Measurements from ENCODE around the gene ARAP3. TPM values are rescaled to one million over a fixed set of nuclear protein-coding genes. Genes with fewer than 3 reads are reported as not detected.

The ARAP3 gene
- total RNA-seq, 2 donors from 2014 or later, result 7.1 to 19.6 TPM

DNA sequence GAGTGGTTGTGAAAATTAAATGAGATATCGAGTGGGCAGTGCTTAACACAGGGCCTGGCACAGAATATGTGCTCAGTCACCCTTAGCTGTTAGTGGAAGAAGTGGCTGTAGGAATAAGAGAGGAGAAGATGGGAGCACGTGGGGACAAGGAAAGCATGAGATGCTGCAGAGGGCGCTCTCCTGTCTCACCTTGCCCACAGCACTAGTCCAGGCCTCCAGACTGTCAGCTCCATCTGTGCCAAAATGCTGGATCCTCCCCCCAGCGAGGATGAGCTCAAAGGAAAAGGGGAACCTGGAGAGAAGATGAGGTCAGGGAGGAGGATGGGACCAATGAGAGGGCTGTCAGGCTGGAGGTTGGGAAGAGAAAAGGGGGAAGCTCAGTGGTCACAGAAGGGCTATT lies 12.5 kb downstream of the ARAP3 start:
- no peaks in the 10 kb centered on the region for H3K36me3 Mint-ChIP-seq (ENCODE audit: low read depth)
- no peaks in the 10 kb centered on the region for H3K9me3 Mint-ChIP-seq
- H3K27me3 Mint-ChIP-seq, result no peaks in the 10 kb centered on the region
- H3K4me1 Mint-ChIP-seq, result peaks cover 4% of the 10 kb centered on the region
- H3K27ac Mint-ChIP-seq, result peak overlapping the region; percentile 55
- H3K4me3 Mint-ChIP-seq, result no peak overlapping the region
- ATAC-seq (replicated peaks), result no peak

GRCh38 chr5:141668601-141669265 lies 13.3 kb downstream of the ARAP3 start:
- Mint-ChIP-seq H3K4me3 (no peak overlapping the region), H3K9me3 (no peaks in the 10 kb centered on the region), H3K36me3 (ENCODE audit: low read depth) (no peaks in the 10 kb centered on the region), H3K27me3 (no peaks in the 10 kb centered on the region), H3K27ac (no peak overlapping the region), H3K4me1 (peaks cover 4% of the 10 kb centered on the region)
- no peak for ATAC-seq (replicated peaks)

- Mint-ChIP-seq H3K4me3 (no peak overlapping the region), H3K36me3 (ENCODE audit: low read depth) (no peaks in the 10 kb centered on the region), H3K27ac (peak overlapping the region; percentile 41), H3K4me1 (peaks cover 4% of the 10 kb centered on the region), H3K9me3 (no peaks in the 10 kb centered on the region), H3K27me3 (no peaks in the 10 kb centered on the region)
- no peak for ATAC-seq (replicated peaks)
Observed at GRCh38 chr5:141665995-141666940, 15.8 kb downstream of the ARAP3 start.

DNA sequence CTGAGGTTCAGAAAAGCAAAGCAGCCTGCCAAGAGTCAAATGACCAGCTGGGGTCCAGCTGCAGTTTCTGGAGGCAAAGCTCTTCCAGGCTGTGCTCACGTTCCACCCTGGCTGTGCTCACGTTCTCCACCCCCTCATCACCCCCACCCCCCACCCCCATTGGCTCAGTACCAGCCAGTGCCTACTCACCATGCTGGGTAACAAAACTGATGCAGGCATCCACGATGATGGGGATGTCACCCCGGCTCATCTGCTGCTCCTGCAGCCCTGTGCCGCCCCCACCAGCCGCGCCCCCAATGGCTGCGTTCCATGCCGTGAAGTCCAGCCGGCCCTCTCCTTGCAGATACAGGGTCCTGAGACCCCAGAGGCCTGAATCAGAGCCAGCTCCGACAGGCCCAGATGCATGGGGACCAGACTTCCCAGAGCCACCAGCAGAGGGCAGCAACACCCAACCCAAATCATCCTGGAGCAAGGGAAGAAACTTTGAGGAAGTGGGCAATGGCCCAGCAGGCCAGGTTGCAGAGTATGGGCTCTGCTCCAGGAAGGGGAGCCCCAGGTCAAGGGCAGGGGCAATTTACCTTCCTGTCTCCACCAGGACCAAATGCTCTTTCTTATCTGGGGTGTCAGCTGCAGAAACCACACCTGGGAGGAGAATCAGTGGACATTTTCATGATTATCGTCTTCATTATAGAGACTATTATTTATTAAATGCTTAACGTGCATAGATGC lies 17.1 kb downstream of the ARAP3 start:
- H3K4me3 Mint-ChIP-seq, result no peak overlapping the region
- H3K27ac Mint-ChIP-seq, result no peak overlapping the region
- H3K4me1 Mint-ChIP-seq, result peaks cover 4% of the 10 kb centered on the region
- no peaks in the 10 kb centered on the region for H3K36me3 Mint-ChIP-seq (ENCODE audit: low read depth)
- H3K9me3 Mint-ChIP-seq, result no peaks in the 10 kb centered on the region
- peak; percentile 93 for ATAC-seq (replicated peaks)
- no peaks in the 10 kb centered on the region for H3K27me3 Mint-ChIP-seq

GRCh38 chr5:141663506-141663905 lies 18.5 kb downstream of the ARAP3 start:
- Mint-ChIP-seq H3K27me3 (no peaks in the 10 kb centered on the region), H3K36me3 (ENCODE audit: low read depth) (no peaks in the 10 kb centered on the region), H3K4me1 (peaks cover 4% of the 10 kb centered on the region), H3K9me3 (no peaks in the 10 kb centered on the region), H3K27ac (no peak overlapping the region), H3K4me3 (no peak overlapping the region)
- no peak for ATAC-seq (replicated peaks)

DNA sequence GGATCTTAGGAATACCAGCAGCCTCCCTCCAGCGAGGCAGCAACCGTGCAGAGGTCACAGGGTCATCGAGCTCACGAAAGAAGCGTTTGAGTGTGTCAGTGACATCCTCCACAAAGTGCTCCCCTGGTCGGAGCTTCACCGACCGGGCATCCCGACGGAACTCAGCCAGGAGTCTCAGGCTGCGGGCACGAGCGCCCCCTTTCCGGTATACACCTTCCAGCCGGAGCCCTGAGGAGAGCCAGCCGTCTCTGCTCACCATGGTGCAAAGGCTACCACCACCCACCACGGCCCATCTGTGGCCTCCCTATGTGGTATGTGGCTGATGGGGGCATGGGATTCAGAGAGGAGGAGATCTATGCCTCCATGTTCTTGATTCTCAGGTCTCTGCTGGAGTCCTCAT lies 20.0 kb downstream of the ARAP3 start:
- H3K36me3 Mint-ChIP-seq (ENCODE audit: low read depth), result peaks cover 5% of the 10 kb centered on the region
- peaks cover 18% of the 10 kb centered on the region for H3K4me1 Mint-ChIP-seq
- H3K9me3 Mint-ChIP-seq, result peaks cover 2% of the 10 kb centered on the region
- H3K27me3 Mint-ChIP-seq, result no peaks in the 10 kb centered on the region
- no peak overlapping the region for H3K4me3 Mint-ChIP-seq
- no peak overlapping the region for H3K27ac Mint-ChIP-seq
- no peak for ATAC-seq (replicated peaks)

- peak; percentile 93 for ATAC-seq (replicated peaks)
- H3K4me3 Mint-ChIP-seq, result no peak overlapping the region
- peaks cover 15% of the 10 kb centered on the region for H3K4me1 Mint-ChIP-seq
- peak overlapping the region; percentile 45 for H3K27ac Mint-ChIP-seq
- H3K27me3 Mint-ChIP-seq, result no peaks in the 10 kb centered on the region
- H3K36me3 Mint-ChIP-seq (ENCODE audit: low read depth), result peaks cover 5% of the 10 kb centered on the region
- peaks cover 3% of the 10 kb centered on the region for H3K9me3 Mint-ChIP-seq
Observed at GRCh38 chr5:141657937-141658545, 24.0 kb downstream of the ARAP3 start.

- Mint-ChIP-seq H3K27ac (peak overlapping the region; percentile 45), H3K9me3 (peaks cover 3% of the 10 kb centered on the region), H3K4me1 (peaks cover 18% of the 10 kb centered on the region), H3K4me3 (no peak overlapping the region), H3K36me3 (ENCODE audit: low read depth) (peaks cover 5% of the 10 kb centered on the region), H3K27me3 (no peaks in the 10 kb centered on the region)
- ATAC-seq (replicated peaks), result no peak
Observed at GRCh38 chr5:141657404-141657803, 24.6 kb downstream of the ARAP3 start.

- no peak for ATAC-seq (replicated peaks)
- no peak overlapping the region for H3K4me3 Mint-ChIP-seq
- H3K27me3 Mint-ChIP-seq, result no peaks in the 10 kb centered on the region
- H3K36me3 Mint-ChIP-seq (ENCODE audit: low read depth), result peaks cover 5% of the 10 kb centered on the region
- H3K4me1 Mint-ChIP-seq, result peaks cover 25% of the 10 kb centered on the region
- peaks cover 3% of the 10 kb centered on the region for H3K9me3 Mint-ChIP-seq
- H3K27ac Mint-ChIP-seq, result no peak overlapping the region
Observed at GRCh38 chr5:141656396-141656795, 25.6 kb downstream of the ARAP3 start.

- Mint-ChIP-seq H3K27ac (no peak overlapping the region), H3K4me3 (no peak overlapping the region), H3K36me3 (ENCODE audit: low read depth) (peaks cover 5% of the 10 kb centered on the region), H3K4me1 (peaks cover 28% of the 10 kb centered on the region), H3K27me3 (no peaks in the 10 kb centered on the region), H3K9me3 (peaks cover 3% of the 10 kb centered on the region)
- no peak for ATAC-seq (replicated peaks)
Observed at GRCh38 chr5:141655020-141655419, 27.0 kb downstream of the ARAP3 start.

- Mint-ChIP-seq H3K27ac (no peak overlapping the region), H3K36me3 (ENCODE audit: low read depth) (peaks cover 6% of the 10 kb centered on the region), H3K4me1 (peaks cover 33% of the 10 kb centered on the region)
Observed at GRCh38 chr5:141654298-141654697, 27.7 kb downstream of the ARAP3 start.

GRCh38 chr5:141651728-141652105 lies 30.3 kb downstream of the ARAP3 start:
- no peak for ATAC-seq (replicated peaks)
- Mint-ChIP-seq H3K9me3 (no peaks in the 10 kb centered on the region), H3K27ac (peak overlapping the region; percentile 92), H3K27me3 (no peaks in the 10 kb centered on the region), H3K36me3 (ENCODE audit: low read depth) (peaks cover 16% of the 10 kb centered on the region), H3K4me3 (peak overlapping the region; percentile 83), H3K4me1 (peaks cover 20% of the 10 kb centered on the region)

More at GRCh38 chr5:141654298-141654697, 27.7 kb downstream of the ARAP3 start:
- no peak overlapping the region for H3K4me3 Mint-ChIP-seq
- no peaks in the 10 kb centered on the region for H3K27me3 Mint-ChIP-seq
- ATAC-seq (replicated peaks), result no peak
- peaks cover 3% of the 10 kb centered on the region for H3K9me3 Mint-ChIP-seq

- Mint-ChIP-seq H3K27ac (peak within 1 kb of the TSS; percentile 92), H3K9me3 (no peaks in the 10 kb centered on the region), H3K27me3 (no peaks in the 10 kb centered on the region), H3K4me1 (peaks cover 21% of the 10 kb centered on the region), H3K4me3 (peak within 1 kb of the TSS; percentile 83), H3K36me3 (ENCODE audit: low read depth) (peaks cover 23% of the 10 kb centered on the region)
- ATAC-seq (replicated peaks), result peak; percentile 97
Observed at GRCh38 chr5:141650851-141651727, 30.9 kb downstream of the ARAP3 start, which contains the start of gene FCHSD1. Gene FCHSD1 (minus strand): TSS chr5:141651418. CDS start chr5:141651368, 50 bp downstream.

All from activated T-helper 17 cell treated with anti-CD3 and anti-CD28 coated beads, Interleukin-2, amount 50 U/mL, for 72 hours (primary cell).